ENCODE measurements around the gene APOC1. TPM values are rescaled to one million over a fixed set of nuclear protein-coding genes. Genes with fewer than 3 reads are reported as not detected.
"Not testable (repeated sequence)": the region's sequence is repeated elsewhere in the genome, so short reads cannot be mapped to it uniquely, and the experiment has no call there.

Gene APOC1
- total and polyA plus RNA-seq, 2 experiments from 2014 or later, result 0.49 TPM; not detected in 1

DNA sequence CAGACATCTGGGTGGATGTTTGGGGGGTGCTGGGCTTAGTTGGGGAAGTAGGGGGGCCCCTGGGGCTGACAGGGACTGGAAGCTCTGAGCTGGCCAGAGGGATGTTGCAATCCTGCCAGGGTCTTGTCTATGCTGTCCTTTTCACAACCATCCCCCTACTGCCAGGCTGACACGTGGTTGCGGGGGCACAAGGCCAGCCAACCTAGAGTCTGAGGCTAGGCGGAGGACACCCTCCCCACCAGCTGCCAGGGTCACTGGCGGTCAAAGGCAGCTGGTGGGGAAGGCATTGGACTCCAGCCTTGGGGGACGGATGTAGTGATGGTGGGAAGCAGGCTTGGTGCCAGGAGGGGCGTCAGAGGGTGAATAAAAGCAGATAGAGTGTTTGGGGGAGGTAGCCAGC is 1.6 kb upstream of the APOC1 start:
- H3F3A ChIP-seq (ENCODE audit: insufficient read depth), result no peaks in the 10 kb centered on the region
- H3K4me2 ChIP-seq (ENCODE audit: unreplicated experiment), result no peak overlapping the region
- H3K9me2 ChIP-seq (ENCODE audit: insufficient read depth), result no peaks in the 10 kb centered on the region
- H3K27ac ChIP-seq, result no peak overlapping the region
- H3K79me2 ChIP-seq (ENCODE audit: insufficient read depth), result no peaks in the 10 kb centered on the region
- H3K4me1 ChIP-seq (ENCODE audit: insufficient read depth), result no peaks in the 10 kb centered on the region
- H3K9ac ChIP-seq, result no peak overlapping the region
- H3K36me3 ChIP-seq (ENCODE audit: low read depth), result no peaks in the 10 kb centered on the region
- no peaks in the 10 kb centered on the region for H3K27me3 ChIP-seq (replicated peaks; ENCODE audit: insufficient read depth)
- H2AFZ ChIP-seq, result no peak overlapping the region
- H3K9me3 ChIP-seq (ENCODE audit: low read depth), result no peaks in the 10 kb centered on the region
- DNase-seq, result no peak
- in situ Hi-C loops (cut with MboI), result no loop called here
- H4K20me1 ChIP-seq (ENCODE audit: insufficient read depth), result no peaks in the 10 kb centered on the region
- 25 to 27% methylated on average over 6 of the region's 6 CpGs for WGBS, 2 experiments (ENCODE audit: low coverage in 1 of 2, low lambda C conversion rate in 2 of 2, missing lambda C conversion rate in 2 of 2)
- H3K4me3 ChIP-seq, result no peak overlapping the region
- TF ChIP-seq EZH2phosphoT487 (IDR thresholded peaks at IDR 0.05; ENCODE audit: insufficient read depth, low read depth) (no peak), EZH2 (IDR thresholded peaks at IDR 0.05; ENCODE audit: insufficient read depth, poor library complexity, severe bottlenecking) (no peak)

DNA sequence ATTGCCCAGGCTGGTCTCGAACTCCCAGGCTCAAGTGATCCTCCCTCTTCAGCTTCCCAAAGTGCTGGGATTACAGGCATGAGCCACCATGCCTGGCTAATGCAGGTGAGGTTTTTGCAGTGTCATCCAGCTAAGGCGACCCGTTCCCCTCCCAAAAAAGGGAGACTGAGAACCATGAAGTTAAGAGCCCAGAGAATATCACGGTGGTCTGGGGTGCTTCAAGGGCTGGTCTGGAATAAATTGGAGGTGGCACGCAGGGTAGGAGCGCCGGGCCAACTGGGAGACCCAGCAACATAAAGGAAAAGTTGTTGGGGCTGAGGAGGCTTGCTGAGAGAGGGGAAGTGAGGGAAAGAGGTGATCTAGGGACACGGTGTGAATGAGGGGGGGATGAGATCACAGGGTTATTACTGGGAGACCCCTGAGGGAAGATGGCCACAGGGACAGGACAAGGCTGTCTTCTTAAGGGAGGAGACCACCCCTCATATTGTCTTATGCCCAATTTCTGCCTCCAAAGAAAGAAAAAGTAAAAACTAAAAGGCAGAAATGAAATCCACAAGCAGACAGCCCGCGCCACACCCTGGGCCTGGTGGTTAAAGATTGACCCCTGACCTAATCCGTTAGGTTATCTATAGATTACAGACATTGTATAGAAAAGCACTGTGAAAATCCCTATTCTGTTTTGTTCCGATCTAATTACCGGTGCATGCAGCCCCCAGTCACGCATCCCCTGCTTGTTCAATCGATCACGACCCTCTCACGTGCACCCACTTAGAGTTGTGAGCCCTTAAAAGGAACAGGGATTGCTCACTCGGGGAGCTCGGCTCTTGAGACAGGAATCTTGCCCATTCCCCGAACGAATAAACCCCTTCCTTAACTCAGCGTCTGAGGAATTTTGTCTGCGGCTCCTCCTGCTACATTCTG is 636 bp upstream of the APOC1 start:
- H3K36me3 ChIP-seq (ENCODE audit: low read depth); H3K9me3 ChIP-seq (ENCODE audit: low read depth); H3K4me1 ChIP-seq (ENCODE audit: insufficient read depth); H3K4me2 ChIP-seq (ENCODE audit: unreplicated experiment); in situ Hi-C loops (cut with MboI); H3K9me2 ChIP-seq (ENCODE audit: insufficient read depth); H3F3A ChIP-seq (ENCODE audit: insufficient read depth); H3K79me2 ChIP-seq (ENCODE audit: insufficient read depth); H3K9ac ChIP-seq; H3K27ac ChIP-seq; H3K27me3 ChIP-seq (replicated peaks; ENCODE audit: insufficient read depth); H3K4me3 ChIP-seq; DNase-seq; H4K20me1 ChIP-seq (ENCODE audit: insufficient read depth): not testable (repeated sequence)
- 63 to 64% methylated on average over 23 of the region's 23 CpGs for WGBS, 2 experiments (ENCODE audit: low coverage in 1 of 2, low lambda C conversion rate in 2 of 2, missing lambda C conversion rate in 2 of 2)
- H2AFZ ChIP-seq, result peak overlapping the region; percentile 64; the same call in 1 of the 2 replicates

DNA sequence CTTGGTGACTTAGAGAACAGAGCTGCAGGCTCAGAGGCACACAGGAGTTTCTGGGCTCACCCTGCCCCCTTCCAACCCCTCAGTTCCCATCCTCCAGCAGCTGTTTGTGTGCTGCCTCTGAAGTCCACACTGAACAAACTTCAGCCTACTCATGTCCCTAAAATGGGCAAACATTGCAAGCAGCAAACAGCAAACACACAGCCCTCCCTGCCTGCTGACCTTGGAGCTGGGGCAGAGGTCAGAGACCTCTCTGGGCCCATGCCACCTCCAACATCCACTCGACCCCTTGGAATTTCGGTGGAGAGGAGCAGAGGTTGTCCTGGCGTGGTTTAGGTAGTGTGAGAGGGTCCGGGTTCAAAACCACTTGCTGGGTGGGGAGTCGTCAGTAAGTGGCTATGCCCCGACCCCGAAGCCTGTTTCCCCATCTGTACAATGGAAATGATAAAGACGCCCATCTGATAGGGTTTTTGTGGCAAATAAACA is 9.9 kb downstream of the APOC1 start:
- WGBS, 2 experiments (ENCODE audit: low coverage in 1 of 2, low lambda C conversion rate in 2 of 2, missing lambda C conversion rate in 2 of 2), result 91 to 94% methylated on average over 8 of the region's 8 CpGs
- no peaks in the 10 kb centered on the region for H4K20me1 ChIP-seq (ENCODE audit: insufficient read depth)
- no peaks in the 10 kb centered on the region for H3K9me2 ChIP-seq (ENCODE audit: insufficient read depth)
- H3K27ac ChIP-seq, result no peak overlapping the region
- no peaks in the 10 kb centered on the region for H3K36me3 ChIP-seq (ENCODE audit: low read depth)
- no peaks in the 10 kb centered on the region for H3K79me2 ChIP-seq (ENCODE audit: insufficient read depth)
- H3K4me1 ChIP-seq (ENCODE audit: insufficient read depth), result peaks cover 9% of the 10 kb centered on the region
- no peaks in the 10 kb centered on the region for H3K27me3 ChIP-seq (replicated peaks; ENCODE audit: insufficient read depth)
- no peaks in the 10 kb centered on the region for H3K9me3 ChIP-seq (ENCODE audit: low read depth)
- H3K9ac ChIP-seq, result no peak overlapping the region
- no peak overlapping the region for H2AFZ ChIP-seq
- DNase-seq, result no peak
- H3K4me3 ChIP-seq, result no peak overlapping the region
- no peaks in the 10 kb centered on the region for H3F3A ChIP-seq (ENCODE audit: insufficient read depth)
- in situ Hi-C loops (cut with MboI), result no loop called here
- H3K4me2 ChIP-seq (ENCODE audit: unreplicated experiment), result no peak overlapping the region
- TF ChIP-seq EZH2phosphoT487 (IDR thresholded peaks at IDR 0.05; ENCODE audit: insufficient read depth, low read depth) (no peak), EZH2 (IDR thresholded peaks at IDR 0.05; ENCODE audit: insufficient read depth, poor library complexity, severe bottlenecking) (no peak)

DNA sequence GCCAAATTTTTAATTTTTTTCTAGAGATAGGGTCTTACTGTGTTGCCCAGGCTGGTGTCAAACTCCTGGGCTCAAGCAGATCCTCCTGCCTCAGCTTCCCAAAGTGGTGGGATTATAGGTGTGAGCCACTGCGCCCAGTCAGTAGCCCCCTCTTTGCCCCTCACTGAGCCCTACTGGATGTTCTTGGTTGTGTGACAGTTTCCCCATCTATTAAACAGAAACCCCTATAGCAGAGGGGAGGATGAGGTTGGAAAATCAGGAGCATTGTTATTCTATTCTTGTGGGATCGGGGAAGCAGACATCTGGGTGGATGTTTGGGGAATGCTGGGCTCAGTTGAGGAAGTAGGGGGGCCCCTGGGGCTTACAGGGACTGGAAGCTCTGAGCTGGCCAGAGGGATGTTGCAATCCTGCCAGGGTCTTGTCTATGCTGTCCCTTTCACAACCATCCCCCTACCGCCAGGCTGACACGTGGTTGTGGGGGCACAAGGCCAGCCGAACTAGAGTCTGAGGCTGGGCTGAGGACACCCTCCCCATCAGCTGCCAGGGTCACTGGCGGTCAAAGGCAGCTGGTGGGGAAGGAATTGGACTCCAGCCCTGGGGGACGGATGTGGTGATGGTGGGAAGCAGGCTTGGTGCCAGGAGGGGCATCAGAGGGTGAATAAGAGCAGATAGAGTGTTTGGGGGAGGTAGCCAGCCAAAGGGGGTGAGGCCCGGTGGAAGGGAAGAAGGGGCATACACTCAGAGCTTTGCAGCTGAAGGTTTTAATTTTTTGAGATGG is 10.9 kb downstream of the APOC1 start:
- H3K9ac ChIP-seq, result no peak overlapping the region
- H3K9me3 ChIP-seq (ENCODE audit: low read depth), result no peaks in the 10 kb centered on the region
- peak overlapping the region; percentile 14; the same call in 1 of the 2 replicates for H2AFZ ChIP-seq
- no peaks in the 10 kb centered on the region for H3K79me2 ChIP-seq (ENCODE audit: insufficient read depth)
- peaks cover 9% of the 10 kb centered on the region for H3K4me1 ChIP-seq (ENCODE audit: insufficient read depth)
- no peak for TF ChIP-seq EZH2 (IDR thresholded peaks at IDR 0.05; ENCODE audit: insufficient read depth, poor library complexity, severe bottlenecking)
- TF ChIP-seq EZH2phosphoT487 (IDR thresholded peaks at IDR 0.05; ENCODE audit: insufficient read depth, low read depth), result no peak
- H3K4me2 ChIP-seq (ENCODE audit: unreplicated experiment), result no peak overlapping the region
- no peaks in the 10 kb centered on the region for H3K27me3 ChIP-seq (replicated peaks; ENCODE audit: insufficient read depth)
- DNase-seq, result peak; percentile 44
- H4K20me1 ChIP-seq (ENCODE audit: insufficient read depth), result no peaks in the 10 kb centered on the region
- H3K9me2 ChIP-seq (ENCODE audit: insufficient read depth), result no peaks in the 10 kb centered on the region
- no peak overlapping the region for H3K27ac ChIP-seq
- in situ Hi-C loops (cut with MboI), result no loop called here
- WGBS, 2 experiments (ENCODE audit: low coverage in 1 of 2, low lambda C conversion rate in 2 of 2, missing lambda C conversion rate in 2 of 2), result 48 to 51% methylated on average over 7 to 8 of the region's 8 CpGs
- no peaks in the 10 kb centered on the region for H3F3A ChIP-seq (ENCODE audit: insufficient read depth)
- no peak overlapping the region for H3K4me3 ChIP-seq
- no peaks in the 10 kb centered on the region for H3K36me3 ChIP-seq (ENCODE audit: low read depth)

- H3K79me2 ChIP-seq (ENCODE audit: insufficient read depth); in situ Hi-C loops (cut with MboI); H3K4me1 ChIP-seq (ENCODE audit: insufficient read depth); H3K9ac ChIP-seq; H3K9me3 ChIP-seq (ENCODE audit: low read depth); H3K9me2 ChIP-seq (ENCODE audit: insufficient read depth); DNase-seq; H3K27ac ChIP-seq; H3K36me3 ChIP-seq (ENCODE audit: low read depth); H3F3A ChIP-seq (ENCODE audit: insufficient read depth); H3K27me3 ChIP-seq (replicated peaks; ENCODE audit: insufficient read depth); H4K20me1 ChIP-seq (ENCODE audit: insufficient read depth): not testable (repeated sequence)
- Histone ChIP-seq H3K4me2 (ENCODE audit: unreplicated experiment) (peak overlapping the region; percentile 44), H2AFZ (peak overlapping the region; percentile 59; the same call in 1 of the 2 replicates), H3K4me3 (0 out of 2 replicates have a peak overlapping the region, but pooled peaks have one; percentile 36)
- WGBS, 2 experiments (ENCODE audit: low coverage in 1 of 2, low lambda C conversion rate in 2 of 2, missing lambda C conversion rate in 2 of 2), result 44 to 56% methylated on average over 9 to 18 of the region's 19 CpGs
Measured at GRCh38 chr19:44926245-44927077, 12.1 kb downstream of the APOC1 start.
